ENCODE measurements around the gene DOC2A.
"Not testable (repeated sequence)": the region's sequence is repeated elsewhere in the genome, so short reads cannot be mapped to it uniquely, and the experiment has no call there.

DOC2A gene

GRCh38 chr16:30027588-30028437, 17.0 kb upstream of the DOC2A start:
- DNase-seq (ENCODE audit: low spot score): no peak

GRCh38 chr16:30026449-30026848, 15.6 kb upstream of the DOC2A start:
- no peak for DNase-seq (ENCODE audit: low spot score)

GRCh38 chr16:30025574-30025973, 14.7 kb upstream of the DOC2A start:
- DNase-seq (ENCODE audit: low spot score): no peak

- DNase-seq (ENCODE audit: low spot score): no peak
These were observed 14.3 kb upstream of the DOC2A start for GRCh38 chr16:30025156-30025555.

GRCh38 chr16:30024451-30024850, 13.6 kb upstream of the DOC2A start:
- DNase-seq (ENCODE audit: low spot score): no peak

GRCh38 chr16:30023586-30023985, 12.8 kb upstream of the DOC2A start:
- no peak for DNase-seq (ENCODE audit: low spot score)

- no peak for DNase-seq (ENCODE audit: low spot score)
These were observed 12.1 kb upstream of the DOC2A start, which contains the start of gene C16orf92 for GRCh38 chr16:30022887-30023286. C16orf92 (plus strand) TSS chr16:30023198; CDS start chr16:30023341, 143 bp downstream.

GRCh38 chr16:30018731-30019158, 7.9 kb upstream of the DOC2A start:
- DNase-seq (ENCODE audit: low spot score): no peak

GRCh38 chr16:30017937-30018336, 7.1 kb upstream of the DOC2A start:
- not testable (repeated sequence) for DNase-seq (ENCODE audit: low spot score)

GRCh38 chr16:30017277-30017656, 6.4 kb upstream of the DOC2A start:
- DNase-seq (ENCODE audit: low spot score): no peak

- no peak for DNase-seq (ENCODE audit: low spot score)
These were observed 5.9 kb upstream of the DOC2A start for GRCh38 chr16:30016555-30017276.

GRCh38 chr16:30015450-30015849, 4.6 kb upstream of the DOC2A start:
- not testable (repeated sequence) for DNase-seq (ENCODE audit: low spot score)

- not testable (repeated sequence) for DNase-seq (ENCODE audit: low spot score)
These were observed 1.8 kb upstream of the DOC2A start for GRCh38 chr16:30012598-30012997.

GRCh38 chr16:30011714-30012504, 1.1 kb upstream of the DOC2A start:
- DNase-seq (ENCODE audit: low spot score): no peak

- no peak for DNase-seq (ENCODE audit: low spot score)
These were observed 610 bp downstream of the DOC2A start for GRCh38 chr16:30009990-30010843.

- no peak for DNase-seq (ENCODE audit: low spot score)
These were observed 1.6 kb downstream of the DOC2A start for GRCh38 chr16:30009085-30009862.

GRCh38 chr16:30007378-30007895, 3.4 kb downstream of the DOC2A start:
- no peak for DNase-seq (ENCODE audit: low spot score)

- no peak for DNase-seq (ENCODE audit: low spot score)
These were observed 4.0 kb downstream of the DOC2A start for GRCh38 chr16:30006659-30007377.

GRCh38 chr16:30006095-30006473, 4.7 kb downstream of the DOC2A start:
- no peak for DNase-seq (ENCODE audit: low spot score)
